PC-9 (cell line): ENCODE results near the gene DAND5. TPM values are rescaled to one million over a fixed set of nuclear protein-coding genes. Genes with fewer than 3 reads are reported as not detected.

Source experiments
- BruUV-seq: library from RNA; stranded (reverse); fragments of 400-500 nt; replicated peaks from 2 replicates; lab custom pipeline; 2021; lab: Mats Ljungman, UMichigan
- CTCF ChIA-PET: fragments of 300-600 bp; sonication (Branson Sonifier 250); formaldehyde crosslinking; loops from one replicate; lab custom pipeline; 2022; ENCODE audit warnings: antibody characterized with exemption; lab: Charles Lee
- POLR2A ChIA-PET: fragments of 300-600 bp; sonication (Branson Sonifier 250); formaldehyde crosslinking; loops from one replicate; lab custom pipeline; 2022; ENCODE audit warnings: antibody characterized with exemption; ENCODE audit not compliant: unreplicated experiment; lab: Charles Lee
- DNase-seq, 2 experiments: peaks; one replicate each; pipeline versions ENCODE4 v3.0.0 to v3.0.0-alpha.2; 2015 to 2022; ENCODE audit warnings: mixed read lengths in 1 of 2
- H2AFZ ChIP-seq: fragments of 200-600 bp; sonication (generic); 2 replicates; pipeline ENCODE4 v1.8.1; 2017; ENCODE audit warnings: antibody characterized with exemption
- H3F3A ChIP-seq: fragments of 200-600 bp; sonication (generic); 2 replicates; pipeline ENCODE4 v1.8.1; 2017; ENCODE audit warnings: antibody characterized with exemption, mild to moderate bottlenecking, low read depth; ENCODE audit not compliant: insufficient read depth
- H3K27ac ChIP-seq: fragments of 200-600 bp; sonication (generic); 2 replicates; pipeline ENCODE4 v1.6.1; 2016; ENCODE audit warnings: mixed run types
- H3K27me3 ChIP-seq: fragments of 200-600 bp; sonication (generic); 2 replicates; pipeline ENCODE4 v1.6.1; 2016; ENCODE audit warnings: low read depth, mixed run types; ENCODE audit not compliant: insufficient read depth
- H3K36me3 ChIP-seq: fragments of 200-600 bp; sonication (generic); 2 replicates; pipeline ENCODE4 v1.6.1; 2016; ENCODE audit warnings: low read depth, mixed run types
- H3K4me1 ChIP-seq: fragments of 200-600 bp; sonication (generic); replicated peaks from 2 replicates; pipeline ENCODE4 v1.6.1; 2016; ENCODE audit warnings: mixed run types; ENCODE audit not compliant: insufficient read depth
- H3K4me2 ChIP-seq: fragments of 200-600 bp; sonication (generic); 2 replicates; pipeline ENCODE4 v1.6.1; 2017; ENCODE audit warnings: mixed run types
- H3K4me3 ChIP-seq: fragments of 200-600 bp; sonication (generic); 2 replicates; pipeline ENCODE4 v1.6.1; 2016; ENCODE audit warnings: mixed run types
- H3K79me2 ChIP-seq: fragments of 200-600 bp; sonication (generic); 2 replicates; pipeline ENCODE4 v1.6.1; 2017; ENCODE audit warnings: low read depth, mixed run types
- H3K9me2 ChIP-seq: fragments of 200-600 bp; sonication (generic); 2 replicates; pipeline ENCODE4 v1.8.1; 2017; ENCODE audit warnings: mild to moderate bottlenecking; ENCODE audit not compliant: insufficient read depth
- H3K9me3 ChIP-seq: fragments of 200-600 bp; sonication (generic); 2 replicates; pipeline ENCODE4 v1.8.1; 2016; ENCODE audit warnings: low read depth; ENCODE audit not compliant: insufficient read depth
- H4K20me1 ChIP-seq: fragments of 200-600 bp; sonication (generic); 2 replicates; pipeline ENCODE4 v1.8.1; 2017; ENCODE audit not compliant: insufficient read depth
- EZH2 ChIP-seq: fragments of 200-600 bp; sonication (generic); IDR thresholded peaks from 2 replicates; pipeline ENCODE4 v1.8.0; 2017; ENCODE audit warnings: antibody characterized with exemption, low read depth
- intact Hi-C: fragments of 100-400 bp; cut with micrococcal nuclease; formaldehyde crosslinking; loops from one replicate; pipeline ENCODE4 v1.10.0; 2022; ENCODE audit not compliant: unreplicated experiment
- total RNA-seq: library from RNA; stranded (reverse); gene quantifications from 2 replicates; pipeline ENCODE4 v1.2.3, GENCODE V29; 2021
- TF ChIP-seq, protein P1 (sequence below): fragments of 200-600 bp; sonication (generic); conservative IDR thresholded peaks from 2 replicates; pipeline ENCODE4 v1.6.1; 2017; ENCODE audit warnings: mixed run types, antibody characterized with exemption, mild to moderate bottlenecking, moderate library complexity

The DAND5 gene
- total RNA-seq, 1 experiment from 2014 or later: 0.20 TPM

DNA sequence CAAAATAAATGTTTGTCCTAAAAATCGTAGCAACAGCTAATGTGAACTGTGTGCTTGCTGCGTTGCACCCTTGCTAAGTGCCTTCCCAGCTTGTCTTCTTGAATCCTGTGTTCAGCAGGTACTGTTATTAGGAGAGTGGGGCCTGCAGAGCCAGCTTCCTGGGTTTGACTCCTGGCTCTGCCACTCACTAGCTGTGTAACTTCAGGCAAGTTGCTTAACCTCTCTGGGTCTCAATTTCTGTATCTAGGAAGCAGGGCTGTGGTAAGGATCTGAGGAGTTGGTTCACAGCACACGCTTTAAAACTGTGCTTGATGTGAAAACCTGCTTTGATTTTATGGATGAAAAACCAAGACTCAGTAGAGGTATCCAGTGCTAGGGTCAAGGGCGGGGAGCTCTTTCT is 35.9 kb downstream of the DAND5 start:
- no peaks in the 10 kb centered on the region for H3K79me2 ChIP-seq
- BruUV-seq: no TSS peak
- no peaks in the 10 kb centered on the region for H3K9me3 ChIP-seq
- ChIA-PET CTCF (no interaction called here), POLR2A (interaction anchor here (0.6 to 0.7 kb wide), 2 partner anchors 50 to 120 kb away, joined by 3 to 6 read pairs; no protein-coding TSS in a partner anchor)
- TF ChIP-seq, protein P1, sequence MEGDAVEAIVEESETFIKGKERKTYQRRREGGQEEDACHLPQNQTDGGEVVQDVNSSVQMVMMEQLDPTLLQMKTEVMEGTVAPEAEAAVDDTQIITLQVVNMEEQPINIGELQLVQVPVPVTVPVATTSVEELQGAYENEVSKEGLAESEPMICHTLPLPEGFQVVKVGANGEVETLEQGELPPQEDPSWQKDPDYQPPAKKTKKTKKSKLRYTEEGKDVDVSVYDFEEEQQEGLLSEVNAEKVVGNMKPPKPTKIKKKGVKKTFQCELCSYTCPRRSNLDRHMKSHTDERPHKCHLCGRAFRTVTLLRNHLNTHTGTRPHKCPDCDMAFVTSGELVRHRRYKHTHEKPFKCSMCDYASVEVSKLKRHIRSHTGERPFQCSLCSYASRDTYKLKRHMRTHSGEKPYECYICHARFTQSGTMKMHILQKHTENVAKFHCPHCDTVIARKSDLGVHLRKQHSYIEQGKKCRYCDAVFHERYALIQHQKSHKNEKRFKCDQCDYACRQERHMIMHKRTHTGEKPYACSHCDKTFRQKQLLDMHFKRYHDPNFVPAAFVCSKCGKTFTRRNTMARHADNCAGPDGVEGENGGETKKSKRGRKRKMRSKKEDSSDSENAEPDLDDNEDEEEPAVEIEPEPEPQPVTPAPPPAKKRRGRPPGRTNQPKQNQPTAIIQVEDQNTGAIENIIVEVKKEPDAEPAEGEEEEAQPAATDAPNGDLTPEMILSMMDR: no peak
- TF ChIP-seq EZH2: no peak
- H3K27ac ChIP-seq: no peak overlapping the region
- DNase-seq: no peak
- no peak overlapping the region for H2AFZ ChIP-seq
- no peak overlapping the region for H3K4me2 ChIP-seq
- H3K36me3 ChIP-seq: no peaks in the 10 kb centered on the region
- peaks cover 4% of the 10 kb centered on the region; the same call in 1 of the 2 replicates for H3F3A ChIP-seq
- H3K4me1 ChIP-seq: no peaks in the 10 kb centered on the region
- intact Hi-C loops: no loop called here
- H4K20me1 ChIP-seq: no peaks in the 10 kb centered on the region; the same call in 1 of the 2 replicates
- no peaks in the 10 kb centered on the region for H3K9me2 ChIP-seq
- H3K27me3 ChIP-seq: no peaks in the 10 kb centered on the region
- H3K4me3 ChIP-seq: no peak overlapping the region

- ChIA-PET POLR2A (no interaction called here), CTCF (no interaction called here)
- no peaks in the 10 kb centered on the region for H3K9me3 ChIP-seq
- no peaks in the 10 kb centered on the region for H3K79me2 ChIP-seq
- H3K4me3 ChIP-seq: no peak overlapping the region
- peaks cover 4% of the 10 kb centered on the region; the same call in 1 of the 2 replicates for H3F3A ChIP-seq
- no peaks in the 10 kb centered on the region for H3K36me3 ChIP-seq
- no peak for DNase-seq
- no peaks in the 10 kb centered on the region for H3K9me2 ChIP-seq
- no TSS peak for BruUV-seq
- TF ChIP-seq, protein P1: no peak
- no peak for TF ChIP-seq EZH2
- H3K27ac ChIP-seq: no peak overlapping the region
- H3K4me2 ChIP-seq: no peak overlapping the region
- intact Hi-C loops: no loop called here
- H3K4me1 ChIP-seq: no peaks in the 10 kb centered on the region
- H3K27me3 ChIP-seq: no peaks in the 10 kb centered on the region
- H4K20me1 ChIP-seq: no peaks in the 10 kb centered on the region; the same call in 1 of the 2 replicates
- H2AFZ ChIP-seq: no peak overlapping the region
These were observed 36.5 kb downstream of the DAND5 start for GRCh38 chr19:13005861-13006370.

GRCh38 chr19:13006431-13007281 is 37.3 kb downstream of the DAND5 start:
- Histone ChIP-seq H4K20me1 (no peaks in the 10 kb centered on the region; the same call in 1 of the 2 replicates), H3K4me3 (no peak overlapping the region), H3K4me1 (no peaks in the 10 kb centered on the region), H3K27ac (no peak overlapping the region), H3F3A (peaks cover 4% of the 10 kb centered on the region; the same call in 1 of the 2 replicates), H3K9me3 (no peaks in the 10 kb centered on the region), H3K9me2 (no peaks in the 10 kb centered on the region), H2AFZ (no peak overlapping the region), H3K4me2 (no peak overlapping the region), H3K27me3 (no peaks in the 10 kb centered on the region), H3K79me2 (no peaks in the 10 kb centered on the region), H3K36me3 (no peaks in the 10 kb centered on the region)
- POLR2A ChIA-PET: no interaction called here
- DNase-seq: no peak
- no TSS peak for BruUV-seq
- CTCF ChIA-PET: no interaction called here
- no peak for TF ChIP-seq EZH2
- TF ChIP-seq, protein P1: no peak
- intact Hi-C loops: no loop called here
